ENCODE measurements around the gene LRRC8C.
"Not testable (repeated sequence)": the region's sequence is repeated elsewhere in the genome, so short reads cannot be mapped to it uniquely, and the experiment has no call there.

The LRRC8C gene

DNA sequence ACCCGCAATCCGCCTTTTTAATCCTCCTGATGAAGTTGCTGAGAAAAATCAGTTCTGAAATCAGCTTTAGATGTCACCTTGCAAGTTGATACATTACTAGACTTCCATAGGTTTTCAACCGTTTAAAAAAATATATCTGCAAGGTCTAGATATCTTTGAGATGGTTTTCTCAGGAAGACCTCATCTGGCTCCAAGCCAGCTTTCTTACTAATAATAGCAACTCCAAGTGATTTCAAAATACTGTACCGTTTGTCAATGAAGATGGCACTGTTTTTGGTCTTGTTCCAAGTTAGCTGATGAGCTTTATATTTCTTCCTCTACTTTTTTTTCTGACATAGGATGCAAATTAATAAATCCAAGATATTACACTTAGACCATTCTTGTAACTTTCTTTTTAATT, 40.3 kb downstream of the LRRC8C start:
- FAIRE-seq: no peak

DNA sequence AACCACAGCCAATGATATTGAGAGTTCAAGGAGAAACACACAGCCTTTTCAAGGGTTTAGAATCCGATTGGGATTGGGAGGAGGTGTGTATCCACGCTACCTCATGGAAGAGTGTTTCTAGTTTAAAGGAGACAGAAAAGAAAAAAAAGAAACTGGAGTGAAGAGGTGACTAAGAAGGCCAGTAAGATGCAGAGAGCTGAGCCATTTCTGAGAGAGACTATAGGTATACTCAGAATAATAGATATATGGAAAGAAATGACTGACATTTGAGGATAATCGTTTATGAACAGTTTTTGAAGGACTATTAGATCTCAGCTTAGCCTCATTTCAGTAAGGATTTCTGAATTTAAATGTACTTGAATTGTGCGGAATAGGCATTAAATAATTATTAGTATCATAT, 42.8 kb downstream of the LRRC8C start:
- FAIRE-seq: no peak

DNA sequence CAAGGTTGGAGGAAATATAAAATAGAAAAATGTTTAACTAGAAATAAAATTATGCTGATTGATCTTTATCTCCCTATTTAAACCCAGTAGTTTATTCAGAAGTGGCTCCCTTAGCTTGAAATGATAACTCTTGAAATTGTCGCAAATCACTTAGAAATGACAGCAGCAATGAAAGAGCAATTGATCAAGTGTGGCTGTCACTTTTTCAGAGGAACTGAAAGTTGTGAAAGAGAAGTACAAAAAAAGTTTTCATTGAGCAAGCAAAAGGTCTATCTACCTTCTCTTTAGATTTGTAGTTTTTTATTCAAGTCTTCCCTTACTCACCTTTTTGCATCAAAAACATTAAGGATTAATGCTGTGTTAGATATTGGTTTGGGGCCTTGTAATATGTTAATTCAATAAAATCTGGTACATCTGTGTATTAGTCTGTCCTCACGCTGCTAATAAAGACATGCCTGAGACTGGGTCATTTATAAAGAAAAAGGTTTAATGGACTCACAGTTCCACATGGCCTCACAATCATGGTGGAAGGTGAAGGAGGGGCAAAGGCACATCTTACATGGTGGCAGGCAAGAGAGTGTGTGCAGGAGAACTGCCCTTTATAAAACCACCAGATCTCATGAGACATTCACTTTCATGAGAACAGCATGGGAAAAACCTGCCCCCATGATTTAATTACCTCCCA, 48.3 kb downstream of the LRRC8C start:
- no peak for FAIRE-seq

DNA sequence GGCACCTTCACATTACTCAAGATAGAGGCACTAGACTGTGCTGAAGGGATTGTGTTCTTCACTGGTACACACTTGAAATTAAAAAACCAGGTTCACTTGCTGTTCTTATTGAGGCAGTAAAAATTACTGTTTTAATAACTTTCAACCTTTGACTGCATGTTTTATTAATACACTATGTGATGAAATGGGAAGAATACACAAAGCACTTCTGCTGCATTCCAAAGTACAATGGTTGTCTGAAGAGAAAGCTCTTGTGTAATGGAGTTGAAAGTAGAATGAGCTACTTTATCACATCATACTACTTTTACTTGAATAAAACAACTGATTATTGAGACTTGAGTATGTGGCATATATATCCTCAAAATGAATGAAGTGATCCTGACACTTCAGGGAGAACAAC, 49.7 kb downstream of the LRRC8C start:
- FAIRE-seq: no peak

DNA sequence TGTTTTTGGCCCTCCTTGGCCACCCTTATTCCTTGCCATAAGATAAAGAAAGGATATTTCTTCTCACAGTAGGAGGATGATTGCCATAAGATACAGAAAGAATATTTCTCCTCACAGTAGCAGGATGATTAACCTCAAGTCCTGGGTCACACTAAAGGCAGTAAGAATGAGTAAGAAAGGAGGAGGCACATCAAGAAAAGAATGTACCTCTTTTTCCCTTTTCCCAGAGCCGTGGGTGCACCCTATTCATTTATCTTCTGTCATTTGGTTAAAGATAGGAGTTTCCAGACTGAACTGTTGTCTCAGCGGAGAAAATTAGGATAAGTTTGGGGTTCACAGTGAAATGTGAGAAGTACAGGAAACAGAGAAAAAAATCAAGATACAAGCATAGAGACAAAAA, 52.5 kb downstream of the LRRC8C start:
- no peak for FAIRE-seq

DNA sequence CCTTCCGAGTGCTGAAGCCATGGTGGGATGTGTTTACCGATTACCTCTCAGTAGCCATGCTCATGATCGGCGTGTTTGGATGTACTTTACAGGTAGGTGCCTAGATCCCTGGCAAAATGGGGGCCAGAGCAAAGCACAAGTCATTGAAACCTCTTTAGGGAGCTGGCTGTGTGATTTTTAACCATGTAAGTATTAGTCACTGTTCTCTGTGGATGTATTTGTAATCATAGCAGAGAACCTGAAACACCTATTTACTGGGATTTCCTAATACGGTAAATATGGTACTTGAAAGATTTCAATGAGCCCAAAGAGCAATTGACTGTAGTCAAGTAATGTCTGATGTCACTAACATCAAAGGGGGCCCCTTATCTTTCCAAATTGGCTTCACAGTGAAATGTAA, 53.6 kb downstream of the LRRC8C start:
- FAIRE-seq: no peak

DNA sequence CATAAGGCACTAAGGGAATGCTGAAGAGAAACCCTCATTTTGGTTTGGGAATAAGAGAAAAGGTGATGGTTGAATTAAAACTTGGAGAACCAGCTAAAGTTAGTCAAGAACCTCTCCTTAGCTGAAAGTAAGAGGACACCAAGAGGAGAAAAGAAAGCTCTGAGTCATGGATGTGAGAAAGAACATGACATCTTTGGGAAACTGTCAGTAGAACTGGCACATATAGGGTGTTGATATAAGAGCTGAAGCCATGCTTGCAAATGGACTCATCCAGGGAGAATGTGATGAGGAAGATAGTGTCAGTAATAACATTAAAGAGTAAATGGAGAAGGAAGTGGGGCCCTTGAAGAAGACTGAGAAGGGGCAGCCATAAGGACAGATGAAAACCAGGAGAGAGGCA, 54.3 kb downstream of the LRRC8C start:
- no peak for FAIRE-seq

DNA sequence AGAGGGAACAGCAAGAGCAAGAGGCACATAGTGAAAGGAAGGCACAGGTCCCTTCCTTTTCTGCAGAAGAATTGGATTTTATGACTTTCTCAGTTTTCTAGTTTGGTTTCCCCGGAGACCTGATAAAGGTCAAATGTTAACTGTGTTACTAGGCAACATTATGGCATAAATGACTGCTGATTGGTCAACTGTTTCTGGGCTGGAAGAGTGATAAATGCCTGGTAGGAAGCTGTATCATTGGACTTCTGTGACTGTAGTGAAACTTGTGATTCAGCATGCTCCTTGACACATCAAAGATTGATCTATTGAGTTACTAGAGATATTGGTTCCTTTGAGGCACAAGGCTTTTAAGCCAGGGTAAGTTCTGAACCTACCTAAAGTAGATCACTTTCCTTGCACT, 55.7 kb downstream of the LRRC8C start:
- no peak for FAIRE-seq

DNA sequence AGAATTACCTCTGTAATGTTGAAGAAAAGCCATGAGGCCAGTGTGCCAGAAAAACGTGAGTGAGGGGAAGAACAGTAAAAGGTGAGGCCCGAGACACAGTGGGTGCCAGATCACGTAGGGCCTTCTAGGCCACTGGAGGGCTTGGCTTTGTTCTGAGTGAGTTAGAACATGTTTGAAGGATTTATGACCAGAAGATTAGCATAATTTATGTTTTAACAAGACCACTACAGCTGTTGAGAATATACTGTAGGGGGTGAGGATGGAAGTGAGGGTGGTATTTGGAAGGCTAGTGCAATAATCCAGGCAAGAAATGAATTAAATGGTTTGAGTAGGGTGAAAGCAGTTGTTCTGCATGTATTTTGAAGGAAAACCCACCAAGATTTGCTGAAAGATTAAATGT, 56.3 kb downstream of the LRRC8C start:
- FAIRE-seq: no peak

DNA sequence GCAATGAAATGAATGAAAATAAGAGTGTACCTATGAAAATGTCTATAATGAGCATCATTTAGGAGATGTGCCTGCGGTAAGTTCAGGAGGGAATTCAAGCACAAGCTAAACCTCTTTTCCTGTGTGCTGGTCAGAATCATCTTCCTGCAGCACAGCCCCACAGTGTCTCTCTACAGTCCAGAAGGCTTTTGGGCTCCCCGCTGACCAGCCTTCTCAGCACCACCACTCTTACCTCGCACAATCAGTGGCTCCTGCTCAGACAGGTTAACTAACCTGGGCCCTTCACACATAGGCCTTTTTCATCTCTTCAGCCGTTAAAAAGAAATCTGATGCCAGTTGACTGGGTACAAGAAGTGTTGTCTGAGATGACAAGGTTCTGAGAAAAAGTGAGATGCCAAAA, 57.7 kb downstream of the LRRC8C start:
- no peak for FAIRE-seq

DNA sequence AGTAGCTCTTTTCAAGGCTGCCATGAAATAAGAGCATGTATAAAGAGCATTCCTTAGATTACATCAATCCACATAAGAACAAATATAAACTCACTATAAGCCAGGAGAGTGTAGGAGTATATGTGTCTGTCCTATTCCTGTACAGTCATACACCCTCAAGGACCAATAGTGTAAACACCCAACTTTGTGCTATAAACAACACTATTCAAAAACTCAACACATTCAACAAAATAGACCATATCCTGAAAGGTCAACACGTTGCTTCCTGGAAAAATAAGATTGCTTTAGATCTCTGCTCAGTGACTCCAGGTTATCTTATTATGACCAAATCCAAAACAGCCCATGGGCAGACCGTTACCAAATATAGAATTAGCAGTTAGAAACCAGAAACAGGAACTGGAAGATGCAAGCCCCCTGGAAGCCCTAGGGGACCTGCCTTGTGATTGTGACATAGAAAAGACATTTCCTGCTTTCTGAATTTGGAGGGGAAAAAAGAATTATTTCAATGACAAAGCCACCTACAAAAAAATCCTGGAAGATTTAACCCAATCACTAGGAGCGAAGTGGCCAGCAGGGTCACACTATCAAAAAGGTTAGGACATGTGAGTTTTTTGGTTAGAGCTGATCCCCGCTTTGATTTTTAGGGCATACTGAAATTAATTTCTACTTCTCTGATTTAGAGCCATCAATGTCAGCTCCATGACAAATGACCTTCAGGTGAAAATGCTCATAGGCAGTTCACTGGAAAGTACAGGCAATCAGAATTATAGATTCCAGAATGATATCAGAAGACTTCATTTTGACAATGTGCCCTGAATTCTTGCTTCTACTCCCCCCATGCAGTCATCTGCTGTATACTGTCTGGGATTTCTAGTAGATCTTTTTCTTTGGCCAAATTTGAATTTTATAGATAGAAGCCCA, 59.9 kb downstream of the LRRC8C start:
- FAIRE-seq: no peak

DNA sequence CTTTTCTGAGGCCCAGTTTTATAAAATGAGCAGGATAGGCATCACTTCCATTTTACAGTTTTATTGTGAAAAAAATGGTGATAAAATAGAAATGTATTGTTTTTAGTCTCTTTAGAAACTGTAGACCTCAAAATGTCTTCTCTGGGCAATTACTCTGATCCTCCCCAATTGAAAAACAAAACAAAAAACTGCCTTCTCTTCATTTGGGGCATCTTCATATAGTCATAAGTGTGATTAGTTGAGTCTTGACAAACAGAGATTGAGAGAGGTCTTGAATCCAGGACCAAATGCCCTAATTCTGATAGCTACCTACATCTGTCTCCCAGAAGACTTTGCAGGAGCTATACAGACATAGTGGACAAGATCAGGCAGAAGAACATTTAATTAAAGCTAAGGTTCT, 62.9 kb downstream of the LRRC8C start:
- no peak for FAIRE-seq

DNA sequence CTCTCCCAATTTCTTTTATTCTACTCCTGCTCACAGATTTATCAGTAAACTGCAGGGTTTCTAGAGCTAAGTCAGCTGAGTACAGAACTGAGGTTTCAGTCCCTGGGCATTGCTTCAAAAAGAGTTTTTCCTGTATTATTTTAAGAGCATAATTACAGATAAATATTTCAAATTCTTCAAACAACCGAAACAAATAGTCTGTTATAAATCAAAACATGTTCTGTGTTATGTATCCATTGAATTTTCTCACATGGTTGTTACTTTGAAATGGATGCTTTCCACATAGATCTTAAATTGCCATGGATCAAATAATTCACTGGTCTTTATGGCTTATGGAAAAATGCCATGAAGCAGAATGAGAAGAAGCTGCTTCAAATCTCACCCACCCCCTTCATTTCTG, 64.5 kb downstream of the LRRC8C start:
- no peak for FAIRE-seq

DNA sequence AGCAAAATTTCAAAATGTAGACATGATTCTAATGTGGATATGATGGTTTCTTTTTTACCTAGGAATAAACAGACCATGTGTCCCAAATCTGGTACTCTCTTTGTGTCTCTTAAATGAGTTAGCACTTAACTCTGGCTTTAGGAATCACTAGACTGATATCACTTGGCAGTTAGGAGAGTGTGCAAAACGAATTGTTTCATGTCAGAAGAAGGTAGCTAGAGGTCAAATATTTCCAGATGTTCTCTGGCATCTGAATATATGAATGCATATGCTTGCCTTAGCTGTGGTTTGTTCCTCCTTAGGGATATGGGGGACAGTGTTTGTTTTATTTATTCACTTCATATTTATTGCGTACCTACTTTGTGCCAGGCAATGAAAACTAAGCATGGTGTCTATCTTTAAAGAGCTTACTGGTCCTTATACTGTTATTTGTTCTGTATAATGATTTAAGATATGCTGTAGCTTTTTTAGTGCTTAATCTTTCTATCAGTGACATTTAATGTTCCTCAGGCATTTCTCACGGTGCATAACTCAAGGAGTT, 65.2 kb downstream of the LRRC8C start:
- FAIRE-seq: no peak

DNA sequence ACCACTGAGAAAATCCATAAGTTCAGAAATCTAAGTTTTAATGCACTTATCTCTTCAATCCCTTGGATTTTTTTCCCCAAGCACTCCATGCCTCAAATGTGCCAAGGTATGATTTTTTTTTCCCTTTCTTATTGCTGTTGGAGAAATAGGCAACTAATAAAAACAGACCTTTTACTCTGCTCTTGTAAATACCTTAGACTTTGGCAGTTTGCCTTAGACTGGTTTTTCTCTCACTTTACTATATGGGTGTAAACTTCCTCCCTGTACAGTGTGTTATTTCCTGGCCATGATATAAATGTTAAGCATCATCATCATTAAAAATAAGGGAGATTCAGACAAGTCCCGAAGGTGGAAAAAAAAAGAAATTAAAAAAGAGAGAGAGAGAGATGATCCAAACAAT, 65.7 kb downstream of the LRRC8C start:
- FAIRE-seq: no peak

DNA sequence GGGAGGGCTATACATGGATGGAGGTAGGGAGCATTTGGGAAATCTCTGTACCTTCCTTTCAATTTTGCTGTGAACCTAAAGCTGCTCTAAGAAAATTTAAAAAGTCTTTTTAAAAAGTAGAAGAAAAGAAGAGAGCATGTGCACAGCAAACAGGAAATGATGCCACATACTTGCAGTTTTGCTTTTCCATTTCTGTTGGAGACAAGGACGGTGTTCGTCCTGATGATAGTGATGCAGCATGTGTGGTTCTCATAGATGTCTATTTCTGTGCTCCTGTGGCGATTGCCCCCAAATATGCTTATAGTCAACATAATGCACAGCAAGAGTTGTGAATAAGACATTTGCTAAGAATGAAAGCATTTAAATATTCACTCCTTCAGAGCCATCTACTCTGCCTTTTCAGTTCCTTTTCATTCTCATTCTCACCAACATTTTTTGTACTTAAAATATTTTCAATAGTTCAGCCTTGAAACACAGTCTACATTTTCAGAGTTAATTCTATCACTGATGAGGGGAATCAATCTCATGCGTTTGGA, 66.6 kb downstream of the LRRC8C start:
- FAIRE-seq: no peak

DNA sequence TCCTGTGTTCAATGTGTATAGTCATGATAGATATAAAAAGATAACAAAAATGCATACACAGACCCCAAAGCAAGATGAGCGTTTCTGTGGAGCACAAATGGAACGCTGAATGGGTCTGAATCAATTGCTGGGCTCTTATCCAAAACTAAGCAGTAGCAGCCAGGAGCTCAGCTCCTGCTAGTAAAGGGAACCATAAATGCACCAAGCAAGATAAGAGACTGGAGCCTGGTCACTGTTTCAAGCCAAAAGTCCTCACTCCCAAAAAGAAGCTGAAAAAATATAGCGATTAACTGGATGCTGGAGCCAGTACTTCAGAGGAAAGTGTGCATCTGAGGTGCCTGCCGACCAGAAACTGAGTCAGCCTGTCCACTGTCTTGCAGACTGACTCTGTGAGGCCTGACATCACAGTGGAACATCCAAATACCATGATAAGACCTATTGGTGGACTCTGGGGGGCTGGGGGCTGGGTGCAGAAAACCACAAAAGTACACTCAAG, 68.9 kb downstream of the LRRC8C start:
- no peak for FAIRE-seq

DNA sequence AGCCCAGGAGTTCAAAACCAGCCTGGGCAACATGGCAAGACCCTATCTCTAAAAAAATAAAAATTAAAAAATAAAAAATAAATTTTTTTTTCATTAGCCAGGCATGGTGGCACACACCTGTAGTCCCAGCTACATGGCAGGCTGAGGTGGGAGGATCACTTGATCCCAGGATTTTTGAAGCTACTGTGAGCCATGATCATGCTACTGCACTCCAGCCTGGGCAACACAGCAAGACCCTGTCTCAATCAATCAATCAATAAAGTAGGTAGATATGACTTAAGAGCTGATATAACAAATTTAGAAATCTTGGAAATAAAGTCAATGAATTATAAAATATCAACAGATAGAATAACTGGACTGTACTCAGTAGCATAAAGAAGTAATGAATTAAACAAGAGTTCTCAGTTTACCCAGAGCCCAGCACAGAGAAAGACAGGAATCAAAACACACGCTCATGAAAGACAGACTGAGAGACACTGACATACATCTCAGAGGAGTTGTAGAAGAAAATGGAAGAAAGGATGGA, 69.7 kb downstream of the LRRC8C start:
- FAIRE-seq: no peak

DNA sequence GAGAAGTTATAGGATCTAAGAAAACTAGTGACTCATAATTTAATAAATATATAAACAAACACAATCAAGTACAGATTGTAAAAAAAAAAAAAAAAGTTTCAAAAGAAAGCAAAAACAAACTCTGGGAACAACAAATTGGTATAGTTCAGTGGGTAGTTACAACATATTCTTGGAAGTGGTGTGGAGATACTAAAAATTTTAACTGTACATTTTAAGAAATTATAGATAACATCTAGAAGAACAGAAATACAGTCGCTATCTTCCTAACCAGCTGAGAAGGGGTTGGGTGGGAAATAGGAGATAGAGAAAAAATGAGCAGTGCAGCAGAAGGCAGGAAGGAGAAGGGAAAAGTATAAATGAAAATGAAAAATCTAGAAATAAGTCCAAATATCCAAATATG, 70.5 kb downstream of the LRRC8C start:
- FAIRE-seq: no peak

DNA sequence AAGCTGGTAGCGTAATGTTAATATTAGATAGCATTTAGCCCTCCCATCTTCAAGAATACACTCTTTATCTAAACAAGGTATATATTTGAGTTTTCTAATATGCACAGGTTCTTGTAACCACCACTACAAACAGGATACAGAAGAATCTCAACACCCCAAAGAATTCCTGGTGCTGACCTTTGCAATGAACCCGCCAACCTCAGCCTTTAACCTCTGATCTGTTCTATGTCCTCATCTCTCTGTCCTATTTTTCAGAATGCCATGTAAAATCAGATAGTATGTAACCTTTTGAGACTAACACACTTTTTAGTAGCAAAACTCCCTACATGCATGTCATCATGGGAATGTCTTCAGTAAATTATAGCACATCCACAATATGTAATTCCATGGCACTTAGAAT, 71.1 kb downstream of the LRRC8C start:
- no peak for FAIRE-seq

DNA sequence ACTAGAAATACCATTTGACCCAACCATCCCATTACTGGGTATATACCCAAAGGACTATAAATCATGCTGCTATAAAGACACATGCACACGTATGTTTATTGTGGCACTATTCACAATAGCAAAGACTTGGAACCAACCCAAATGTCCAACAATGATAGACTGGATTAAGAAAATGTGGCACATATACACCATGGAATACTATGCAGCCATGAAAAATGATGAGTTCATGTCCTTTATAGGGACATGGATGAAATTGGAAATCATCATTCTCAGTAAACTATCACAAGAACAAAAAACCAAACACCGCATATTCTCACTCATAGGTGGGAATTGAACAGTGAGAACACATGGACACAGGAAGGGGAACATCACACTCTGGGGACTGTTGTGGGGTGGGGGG, 72.0 kb downstream of the LRRC8C start:
- FAIRE-seq: not testable (repeated sequence)

DNA sequence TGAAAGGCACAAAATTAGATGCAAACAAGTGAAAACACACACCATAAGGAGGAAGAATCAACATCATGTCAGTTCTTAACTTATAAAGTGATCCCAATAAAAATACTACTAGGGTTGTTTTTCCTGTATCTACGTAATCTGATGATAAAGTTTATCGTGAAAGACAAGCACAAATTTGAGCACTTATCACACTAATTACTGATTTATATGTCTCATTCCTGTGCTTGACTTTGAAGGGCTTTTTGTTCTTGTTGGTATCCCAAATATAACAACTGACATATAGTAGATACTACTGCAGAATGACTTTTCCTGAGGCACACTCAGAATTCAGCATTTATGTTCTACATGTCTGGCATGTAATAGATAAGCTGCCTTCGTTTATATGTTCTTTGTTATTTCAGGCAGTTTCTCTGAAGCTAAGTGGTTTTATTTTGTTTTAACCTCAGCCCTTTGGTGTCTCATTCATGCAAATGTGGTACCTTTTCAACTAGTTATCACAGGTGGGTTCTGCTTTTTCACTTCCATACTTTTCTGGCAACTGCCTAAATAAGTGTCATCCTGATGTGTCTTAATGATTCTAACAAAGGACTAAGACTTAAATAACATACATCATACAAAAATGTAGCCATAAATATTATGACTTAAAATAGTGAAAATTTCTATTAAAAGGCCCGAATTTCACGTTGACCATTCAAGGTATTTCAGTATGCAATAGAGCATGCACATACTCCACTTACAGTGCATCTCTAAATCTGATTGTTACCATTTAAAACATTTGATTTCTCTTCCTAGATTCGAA, 73.2 kb downstream of the LRRC8C start:
- no peak for FAIRE-seq

DNA sequence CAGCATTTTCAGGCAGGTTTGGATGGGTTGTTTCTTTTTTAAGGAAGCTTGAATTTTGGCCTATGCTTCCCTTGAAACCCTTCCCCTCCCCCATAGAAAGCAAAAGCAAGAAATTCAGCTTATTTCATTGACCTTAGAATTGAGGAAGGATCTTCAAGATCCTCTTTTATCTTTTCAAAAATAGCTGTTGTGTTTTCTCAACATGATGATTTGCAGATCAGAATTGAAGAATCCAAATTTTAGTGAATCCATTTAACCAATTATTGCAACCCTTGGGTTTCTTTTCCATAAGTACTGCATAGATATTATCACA, 73.7 kb downstream of the LRRC8C start:
- FAIRE-seq: no peak
